SJSA1 (cell line): Measurements from ENCODE around the gene SEMA6B. TPM values are rescaled to one million over a fixed set of nuclear protein-coding genes. Genes with fewer than 3 reads are reported as not detected.
"Not testable (repeated sequence)": the region's sequence is repeated elsewhere in the genome, so short reads cannot be mapped to it uniquely, and the experiment has no call there.

Experiments
- DNase-seq, 2 experiments: peaks; one replicate each; pipeline ENCODE4 v3.0.0-alpha.2; 2015 to 2020; ENCODE audit warnings: low spot score in 2 of 2, low read depth in 1 of 2
- H3K27ac ChIP-seq: fragments of 250-450 bp; sonication (Bioruptor Pico); 2 replicates; pipeline ENCODE4 v1.5.1; 2020; ENCODE audit warnings: mild to moderate bottlenecking, moderate library complexity
- H3K27me3 ChIP-seq: fragments of 250-450 bp; sonication (Bioruptor Pico); replicated peaks from 2 replicates; pipeline ENCODE4 v1.5.1; 2020; ENCODE audit warnings: mild to moderate bottlenecking, moderate library complexity
- H3K36me3 ChIP-seq: fragments of 250-450 bp; sonication (Bioruptor Pico); 2 replicates; pipeline ENCODE4 v1.5.1; 2020; ENCODE audit warnings: mild to moderate bottlenecking
- H3K4me1 ChIP-seq: fragments of 250-450 bp; sonication (Bioruptor Pico); replicated peaks from 2 replicates; pipeline ENCODE4 v1.6.1; 2021; ENCODE audit warnings: mild to moderate bottlenecking
- H3K4me3 ChIP-seq: fragments of 250-450 bp; sonication (Bioruptor Pico); 2 replicates; pipeline ENCODE4 v1.5.1; 2020; ENCODE audit warnings: mild to moderate bottlenecking
- H3K9me3 ChIP-seq: fragments of 250-450 bp; sonication (Bioruptor Pico); replicated peaks from 2 replicates; pipeline ENCODE4 v1.5.1; 2020; ENCODE audit warnings: mild to moderate bottlenecking
- total RNA-seq: library from RNA; depleted of rRNA; stranded (reverse); fragments of >200 nt; shearing (Covaris generic); gene quantifications from 2 replicates; pipeline ENCODE4 v1.2.3, GENCODE V29; 2014

SEMA6B gene
- total RNA-seq, 1 experiment from 2014 or later: 0.08 TPM

GRCh38 chr19:4573682-4574081 lies 14.2 kb upstream of the SEMA6B start:
- Histone ChIP-seq H3K4me3 (no peak overlapping the region), H3K9me3 (no peaks in the 10 kb centered on the region), H3K27me3 (no peaks in the 10 kb centered on the region), H3K27ac (no peak overlapping the region), H3K4me1 (peaks cover 22% of the 10 kb centered on the region), H3K36me3 (no peaks in the 10 kb centered on the region)
- no peak for DNase-seq

GRCh38 chr19:4571305-4571917 lies 11.9 kb upstream of the SEMA6B start:
- no peak overlapping the region for H3K4me3 ChIP-seq
- no peak overlapping the region for H3K27ac ChIP-seq
- DNase-seq: no peak

GRCh38 chr19:4570916-4571304 lies 11.4 kb upstream of the SEMA6B start:
- no peak for DNase-seq
- Histone ChIP-seq H3K4me3 (no peak overlapping the region), H3K9me3 (no peaks in the 10 kb centered on the region), H3K27ac (no peak overlapping the region), H3K36me3 (no peaks in the 10 kb centered on the region), H3K27me3 (no peaks in the 10 kb centered on the region), H3K4me1 (peaks cover 17% of the 10 kb centered on the region)

More at GRCh38 chr19:4571305-4571917, 11.9 kb upstream of the SEMA6B start:
- Histone ChIP-seq H3K9me3 (no peaks in the 10 kb centered on the region), H3K36me3 (no peaks in the 10 kb centered on the region), H3K4me1 (peaks cover 22% of the 10 kb centered on the region), H3K27me3 (no peaks in the 10 kb centered on the region)

GRCh38 chr19:4570402-4570801 lies 10.9 kb upstream of the SEMA6B start:
- H3K36me3 ChIP-seq: no peaks in the 10 kb centered on the region
- H3K4me1 ChIP-seq: peaks cover 12% of the 10 kb centered on the region
- DNase-seq: no peak
- H3K27me3 ChIP-seq: no peaks in the 10 kb centered on the region
- no peaks in the 10 kb centered on the region for H3K9me3 ChIP-seq
- no peak overlapping the region for H3K27ac ChIP-seq
- no peak overlapping the region for H3K4me3 ChIP-seq

- Histone ChIP-seq H3K36me3 (no peaks in the 10 kb centered on the region), H3K9me3 (no peaks in the 10 kb centered on the region), H3K4me1 (no peaks in the 10 kb centered on the region), H3K27me3 (no peaks in the 10 kb centered on the region), H3K27ac (no peak overlapping the region), H3K4me3 (no peak overlapping the region)
- no peak for DNase-seq
These were observed 9.4 kb upstream of the SEMA6B start for GRCh38 chr19:4568886-4569285.

- no peak overlapping the region for H3K27ac ChIP-seq
- no peaks in the 10 kb centered on the region for H3K9me3 ChIP-seq
- DNase-seq: peak in 1 of 2 experiments; percentile 74
- no peaks in the 10 kb centered on the region for H3K36me3 ChIP-seq
- H3K27me3 ChIP-seq: no peaks in the 10 kb centered on the region
- no peak overlapping the region for H3K4me3 ChIP-seq
- H3K4me1 ChIP-seq: no peaks in the 10 kb centered on the region
These were observed 8.1 kb upstream of the SEMA6B start for GRCh38 chr19:4567584-4568071.

- Histone ChIP-seq H3K36me3 (no peaks in the 10 kb centered on the region), H3K4me3 (no peak overlapping the region), H3K4me1 (no peaks in the 10 kb centered on the region), H3K9me3 (no peaks in the 10 kb centered on the region), H3K27ac (no peak overlapping the region), H3K27me3 (no peaks in the 10 kb centered on the region)
- DNase-seq: no peak
These were observed 7.0 kb upstream of the SEMA6B start for GRCh38 chr19:4566402-4567051.

- not testable (repeated sequence) for H3K4me3 ChIP-seq, H3K27ac ChIP-seq, H3K36me3 ChIP-seq, H3K4me1 ChIP-seq, DNase-seq, H3K27me3 ChIP-seq, H3K9me3 ChIP-seq
These were observed 4.1 kb upstream of the SEMA6B start for GRCh38 chr19:4563562-4563961.

- H3K27ac ChIP-seq, H3K9me3 ChIP-seq, H3K36me3 ChIP-seq, DNase-seq, H3K4me3 ChIP-seq, H3K4me1 ChIP-seq, H3K27me3 ChIP-seq: not testable (repeated sequence)
These were observed 2.6 kb upstream of the SEMA6B start for GRCh38 chr19:4562085-4562484.

- H3K27ac ChIP-seq: no peak overlapping the region
- no peak for DNase-seq
- H3K9me3 ChIP-seq: no peaks in the 10 kb centered on the region
- no peaks in the 10 kb centered on the region for H3K36me3 ChIP-seq
- H3K27me3 ChIP-seq: no peaks in the 10 kb centered on the region; the same call in 1 of the 2 replicates
- no peak overlapping the region for H3K4me3 ChIP-seq
- H3K4me1 ChIP-seq: no peaks in the 10 kb centered on the region
These were observed 1.2 kb downstream of the SEMA6B start for GRCh38 chr19:4557971-4558941.

- H3K27me3 ChIP-seq: no peaks in the 10 kb centered on the region; the same call in 1 of the 2 replicates
- no peak for DNase-seq
- no peaks in the 10 kb centered on the region for H3K4me1 ChIP-seq
- H3K4me3 ChIP-seq: no peak overlapping the region
- no peak overlapping the region for H3K27ac ChIP-seq
- H3K36me3 ChIP-seq: no peaks in the 10 kb centered on the region
- no peaks in the 10 kb centered on the region for H3K9me3 ChIP-seq
These were observed 2.1 kb downstream of the SEMA6B start for GRCh38 chr19:4557144-4557970.

GRCh38 chr19:4556597-4557127 lies 2.8 kb downstream of the SEMA6B start:
- Histone ChIP-seq H3K36me3 (no peaks in the 10 kb centered on the region), H3K9me3 (no peaks in the 10 kb centered on the region), H3K27ac (no peak overlapping the region), H3K4me3 (no peak overlapping the region), H3K4me1 (no peaks in the 10 kb centered on the region), H3K27me3 (no peaks in the 10 kb centered on the region; the same call in 1 of the 2 replicates)
- DNase-seq: peak in 1 of 2 experiments; percentile 65
